Loucy (cell line): ENCODE results near the gene AGXT.

Source experiments
- H2AFZ ChIP-seq: fragments of 200-600 bp; sonication (generic); 2 replicates; pipeline ENCODE4 v1.6.0; 2016; ENCODE audit warnings: antibody characterized with exemption, mild to moderate bottlenecking, low read length, moderate library complexity
- H3F3A ChIP-seq: fragments of 200-600 bp; 2 replicates; pipeline ENCODE4 v1.6.0; 2016; ENCODE audit warnings: antibody characterized with exemption, low read depth, mild to moderate bottlenecking
- H3K27me3 ChIP-seq: fragments of 200-600 bp; sonication (generic); 2 replicates; pipeline ENCODE4 v1.6.1; 2014; ENCODE audit warnings: low read length, mild to moderate bottlenecking; ENCODE audit not compliant: insufficient read depth, poor library complexity, severe bottlenecking
- H3K36me3 ChIP-seq: fragments of 200-600 bp; sonication (generic); 2 replicates; pipeline ENCODE4 v1.6.1; 2016; ENCODE audit warnings: low read length; ENCODE audit not compliant: insufficient read depth
- H3K4me1 ChIP-seq: fragments of 200-600 bp; sonication (generic); 2 replicates; pipeline ENCODE4 v1.5.1; 2014; ENCODE audit warnings: low read length, mild to moderate bottlenecking; ENCODE audit not compliant: insufficient read depth, poor library complexity, severe bottlenecking
- H3K4me2 ChIP-seq: fragments of 200-600 bp; sonication (generic); 2 replicates; pipeline ENCODE4 v1.6.0; 2014; ENCODE audit warnings: antibody characterized with exemption, low read length, low read depth, mild to moderate bottlenecking; ENCODE audit not compliant: poor library complexity, severe bottlenecking
- H3K4me3 ChIP-seq: fragments of 200-600 bp; sonication (generic); 2 replicates; pipeline ENCODE4 v1.5.1; 2014; ENCODE audit warnings: low read length, mild to moderate bottlenecking, mixed read lengths; ENCODE audit not compliant: poor library complexity, severe bottlenecking
- H3K79me2 ChIP-seq: fragments of 200-600 bp; sonication (generic); 2 replicates; pipeline ENCODE4 v1.6.1; 2014; ENCODE audit warnings: low read length; ENCODE audit not compliant: insufficient read depth
- H3K9ac ChIP-seq: fragments of 200-600 bp; sonication (generic); 2 replicates; pipeline ENCODE4 v1.6.0; 2014; ENCODE audit warnings: mild to moderate bottlenecking, low read depth, low read length, moderate library complexity; ENCODE audit not compliant: poor library complexity, severe bottlenecking
- H3K9me2 ChIP-seq: fragments of 200-600 bp; sonication (generic); replicated peaks from 2 replicates; pipeline ENCODE4 v1.6.1; 2016; ENCODE audit warnings: low read depth, low read length, mixed read lengths
- H3K9me3 ChIP-seq: fragments of 200-600 bp; sonication (generic); 2 replicates; pipeline ENCODE4 v1.6.1; 2014; ENCODE audit warnings: mild to moderate bottlenecking, antibody characterized with exemption, low read length, low read depth; ENCODE audit not compliant: insufficient read depth
- H4K20me1 ChIP-seq: fragments of 200-600 bp; sonication (generic); 2 replicates; pipeline ENCODE4 v1.6.0; 2014; ENCODE audit warnings: antibody characterized with exemption, low read length, mild to moderate bottlenecking; ENCODE audit not compliant: insufficient read depth, poor library complexity, severe bottlenecking
- CTCF ChIP-seq: fragments of 200-600 bp; sonication (generic); conservative IDR thresholded peaks from 2 replicates; pipeline ENCODE4 v1.5.1; 2014; ENCODE audit warnings: mild to moderate bottlenecking, antibody characterized with exemption, low read length
- EZH2phosphoT487 ChIP-seq: fragments of 200-600 bp; IDR thresholded peaks from 2 replicates; pipeline ENCODE4 v1.6.1; 2018; ENCODE audit warnings: antibody characterized with exemption, mild to moderate bottlenecking, moderate library complexity, borderline replicate concordance

Gene AGXT

GRCh38 chr2:240921311-240921994 lies 52.8 kb downstream of the AGXT start:
- no peaks in the 10 kb centered on the region for H3K36me3 ChIP-seq
- H2AFZ ChIP-seq: no peak overlapping the region
- no peaks in the 10 kb centered on the region for H3K27me3 ChIP-seq
- no peaks in the 10 kb centered on the region for H3K9me3 ChIP-seq
- no peaks in the 10 kb centered on the region for H3K79me2 ChIP-seq
- H3K9me2 ChIP-seq: no peaks in the 10 kb centered on the region
- H4K20me1 ChIP-seq: no peaks in the 10 kb centered on the region
- no peaks in the 10 kb centered on the region for H3F3A ChIP-seq
- no peak for TF ChIP-seq CTCF
- H3K4me3 ChIP-seq: no peak overlapping the region
- H3K4me2 ChIP-seq: no peak overlapping the region
- H3K4me1 ChIP-seq: no peaks in the 10 kb centered on the region
- no peak overlapping the region for H3K9ac ChIP-seq

- TF ChIP-seq EZH2phosphoT487 (no peak), CTCF (no peak)
- Histone ChIP-seq H3K4me3 (no peak overlapping the region), H3K9me2 (no peaks in the 10 kb centered on the region), H3K9me3 (no peaks in the 10 kb centered on the region), H4K20me1 (no peaks in the 10 kb centered on the region), H3K36me3 (no peaks in the 10 kb centered on the region), H3K27me3 (no peaks in the 10 kb centered on the region), H3K4me1 (no peaks in the 10 kb centered on the region), H3K9ac (no peak overlapping the region), H3K4me2 (no peak overlapping the region), H3F3A (no peaks in the 10 kb centered on the region), H2AFZ (no peak overlapping the region), H3K79me2 (no peaks in the 10 kb centered on the region)
Measured at GRCh38 chr2:240921995-240922244, 53.3 kb downstream of the AGXT start.

GRCh38 chr2:240922245-240922981 lies 53.8 kb downstream of the AGXT start:
- H3F3A ChIP-seq: no peaks in the 10 kb centered on the region
- no peak for TF ChIP-seq CTCF
- no peak for TF ChIP-seq EZH2phosphoT487
- H3K79me2 ChIP-seq: no peaks in the 10 kb centered on the region
- no peaks in the 10 kb centered on the region for H3K36me3 ChIP-seq
- no peak overlapping the region for H3K4me3 ChIP-seq
- no peak overlapping the region for H3K9ac ChIP-seq
- H3K4me2 ChIP-seq: no peak overlapping the region
- H2AFZ ChIP-seq: no peak overlapping the region
- no peaks in the 10 kb centered on the region for H3K27me3 ChIP-seq
- no peaks in the 10 kb centered on the region for H3K4me1 ChIP-seq
- H3K9me2 ChIP-seq: no peaks in the 10 kb centered on the region
- H4K20me1 ChIP-seq: no peaks in the 10 kb centered on the region
- no peaks in the 10 kb centered on the region for H3K9me3 ChIP-seq
